ENCODE measurements around the gene RCE1.

The RCE1 gene

DNA sequence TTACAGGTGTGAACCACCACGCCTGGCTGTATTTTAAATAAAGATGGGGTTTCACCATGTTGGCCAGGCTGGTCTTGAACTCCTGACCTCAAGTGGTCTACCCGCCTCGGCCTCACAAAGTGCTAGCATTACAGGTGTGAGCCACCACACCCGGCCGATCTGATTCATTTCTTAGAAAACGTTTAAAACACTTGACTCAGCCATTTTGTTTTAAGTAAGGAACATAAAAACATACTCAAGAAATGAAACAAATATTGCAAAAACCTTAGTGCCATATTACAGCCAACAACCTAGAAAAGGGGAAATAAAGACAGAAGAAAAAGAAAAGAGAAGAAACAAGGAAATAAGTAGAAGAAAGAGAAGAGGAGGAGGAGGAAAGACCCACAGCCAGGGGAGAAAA is 31.0 kb downstream of the RCE1 start:
- H3K9ac ChIP-seq (ENCODE audit: low read length): no peak overlapping the region
- no peak for DNase-seq
- 89% methylated on average over 4 of the region's 6 CpGs for WGBS

DNA sequence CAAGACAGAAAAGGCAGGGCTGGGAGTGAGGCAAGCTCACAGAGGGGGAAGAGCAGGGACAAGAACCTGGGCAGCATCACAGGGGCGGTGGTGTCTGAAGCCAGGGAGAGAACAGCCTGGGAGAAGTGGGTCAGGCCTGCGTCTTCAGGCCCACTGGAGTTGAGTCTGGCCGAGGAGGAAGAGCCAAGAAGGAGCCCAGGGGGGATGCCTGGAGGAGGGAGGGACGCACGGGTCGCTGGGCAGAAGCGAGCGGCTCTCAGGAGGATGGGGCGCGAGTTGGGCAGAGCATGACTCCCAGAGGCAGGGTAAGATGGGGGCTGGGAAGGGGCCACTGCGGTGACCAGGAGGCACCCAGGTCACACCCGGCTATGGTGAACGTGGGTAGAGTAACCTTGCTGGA is 32.1 kb downstream of the RCE1 start:
- no peak overlapping the region for H4K91ac ChIP-seq (ENCODE audit: low read length)

More for the DNA sequence above, 31.0 kb downstream of the RCE1 start:
- no peak overlapping the region for H4K8ac ChIP-seq (ENCODE audit: low read length)
- H3K27me3 ChIP-seq (ENCODE audit: control insufficient read depth in 1 of 2, insufficient read depth in 1 of 2, low read length in 2 of 2): no peaks in the 10 kb centered on the region
- H3K18ac ChIP-seq (ENCODE audit: low read depth in 1 of 2, low read length in 2 of 2): no peak overlapping the region
- no peak overlapping the region for H2BK120ac ChIP-seq (ENCODE audit: low read depth, low read length)
- H3K36me3 ChIP-seq (ENCODE audit: control insufficient read depth in 1 of 2, insufficient read depth in 2 of 2, low read depth in 1 of 2, low read length in 2 of 2): peaks cover 14 to 25% of the 10 kb centered on the region in 2 experiments
- peaks cover 15% of the 10 kb centered on the region for H3K79me1 ChIP-seq (replicated peaks; ENCODE audit: low read length, poor library complexity, severe bottlenecking)
- H4K91ac ChIP-seq (ENCODE audit: low read length): no peak overlapping the region
- H3K4me3 ChIP-seq (ENCODE audit: insufficient read depth in 1 of 2, low read depth in 1 of 2, low read length in 2 of 2): no peak overlapping the region
- peaks cover 8% of the 10 kb centered on the region for H3K4me1 ChIP-seq (ENCODE audit: control insufficient read depth, insufficient read depth, low read depth, low read length)
- H2AK5ac ChIP-seq (ENCODE audit: low read length, severe bottlenecking): no peak overlapping the region
- no peak overlapping the region for H3K4me2 ChIP-seq (ENCODE audit: low read length, poor library complexity, severe bottlenecking)
- H3K14ac ChIP-seq (ENCODE audit: low read length in 2 of 2): no peak overlapping the region
- no peak overlapping the region for H2BK5ac ChIP-seq (ENCODE audit: low read depth, low read length, poor library complexity, severe bottlenecking)
- H2AFZ ChIP-seq (ENCODE audit: low read depth, low read length): no peak overlapping the region
- H3K9me3 ChIP-seq (ENCODE audit: control insufficient read depth, low read length): no peaks in the 10 kb centered on the region
- no peak overlapping the region for H2BK12ac ChIP-seq (ENCODE audit: low read length in 2 of 2)
- no peak overlapping the region for H3K4ac ChIP-seq (ENCODE audit: low read depth in 1 of 2, low read length in 2 of 2)
- H3K27ac ChIP-seq (ENCODE audit: low read length, poor library complexity, severe bottlenecking): no peak overlapping the region
- H2BK15ac ChIP-seq (ENCODE audit: low read depth, poor library complexity, severe bottlenecking): no peak overlapping the region
- no peak overlapping the region for H3K23ac ChIP-seq (ENCODE audit: low read length in 2 of 2)

DNA sequence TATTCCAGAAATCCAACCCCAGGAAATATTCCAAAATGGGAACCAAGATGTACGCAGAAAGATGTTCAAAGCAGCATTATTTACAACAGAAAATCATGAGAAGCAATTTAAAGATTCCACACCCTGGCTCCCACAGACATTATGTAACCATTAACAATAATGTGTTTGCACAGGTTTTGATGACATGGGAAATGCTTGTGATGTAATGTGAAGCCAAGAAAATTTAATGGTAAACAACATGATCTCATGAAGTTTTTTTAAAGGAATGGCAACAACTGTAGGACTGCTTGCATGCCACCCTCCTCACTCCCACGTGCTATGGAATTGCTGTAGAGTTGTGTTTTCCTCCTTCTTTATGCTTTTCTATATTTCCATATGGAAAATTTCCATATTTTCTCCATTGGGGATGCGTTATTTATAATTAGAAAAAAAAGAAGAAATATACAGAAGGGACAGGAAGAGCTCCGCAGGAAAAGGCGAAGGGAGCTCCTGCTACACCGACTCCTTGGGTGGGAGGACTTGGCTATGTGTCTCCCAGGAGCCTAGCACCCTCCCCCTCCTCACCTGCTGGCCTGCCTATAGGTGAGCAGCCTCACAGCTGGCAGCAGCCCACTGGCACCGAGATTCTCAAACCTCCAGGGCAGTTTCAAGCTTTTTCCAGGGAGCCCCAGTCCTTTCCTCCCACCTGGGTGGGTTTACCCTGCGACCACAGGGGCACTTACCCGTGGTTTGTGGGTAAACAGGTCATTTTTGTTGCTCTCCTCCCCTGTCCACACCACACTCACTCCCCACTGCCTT is 34.5 kb downstream of the RCE1 start:
- H2AFZ ChIP-seq (ENCODE audit: low read depth, low read length): no peak overlapping the region
- no peak overlapping the region for H3K4me3 ChIP-seq (ENCODE audit: insufficient read depth in 1 of 2, low read depth in 1 of 2, low read length in 2 of 2)
- no peak overlapping the region for H2BK12ac ChIP-seq (ENCODE audit: low read length in 2 of 2)
- peaks cover 0 to 3% of the 10 kb centered on the region in 2 experiments for H3K36me3 ChIP-seq (ENCODE audit: control insufficient read depth in 1 of 2, insufficient read depth in 2 of 2, low read depth in 1 of 2, low read length in 2 of 2)
- no peak overlapping the region for H3K23ac ChIP-seq (ENCODE audit: low read length in 2 of 2)
- no peak overlapping the region for H3K27ac ChIP-seq (ENCODE audit: low read length, poor library complexity, severe bottlenecking)
- no peak overlapping the region for H3K18ac ChIP-seq (ENCODE audit: low read depth in 1 of 2, low read length in 2 of 2)
- no peak overlapping the region for H2BK5ac ChIP-seq (ENCODE audit: low read depth, low read length, poor library complexity, severe bottlenecking)
- H3K4me2 ChIP-seq (ENCODE audit: low read length, poor library complexity, severe bottlenecking): no peak overlapping the region
- H4K8ac ChIP-seq (ENCODE audit: low read length): no peak overlapping the region
- peaks cover 24% of the 10 kb centered on the region for H3K4me1 ChIP-seq (ENCODE audit: control insufficient read depth, insufficient read depth, low read depth, low read length)
- H3K27me3 ChIP-seq (ENCODE audit: control insufficient read depth in 1 of 2, insufficient read depth in 1 of 2, low read length in 2 of 2): peaks cover 0 to 4% of the 10 kb centered on the region in 2 experiments
- H2BK120ac ChIP-seq (ENCODE audit: low read depth, low read length): no peak overlapping the region
- H3K4ac ChIP-seq (ENCODE audit: low read depth in 1 of 2, low read length in 2 of 2): no peak overlapping the region
- H3K9me3 ChIP-seq (ENCODE audit: control insufficient read depth, low read length): no peaks in the 10 kb centered on the region
- no peak overlapping the region for H2AK5ac ChIP-seq (ENCODE audit: low read length, severe bottlenecking)
- no peak overlapping the region for H3K9ac ChIP-seq (ENCODE audit: low read length)
- H4K91ac ChIP-seq (ENCODE audit: low read length): no peak overlapping the region
- WGBS: 92% methylated on average over 8 of the region's 9 CpGs
- H3K79me1 ChIP-seq (replicated peaks; ENCODE audit: low read length, poor library complexity, severe bottlenecking): peaks cover 26% of the 10 kb centered on the region
- H3K14ac ChIP-seq (ENCODE audit: low read length in 2 of 2): no peak overlapping the region
- H2BK15ac ChIP-seq (ENCODE audit: low read depth, poor library complexity, severe bottlenecking): peak overlapping the region; percentile 31
- no peak for DNase-seq

More for the DNA sequence above, 32.1 kb downstream of the RCE1 start:
- H2BK12ac ChIP-seq (ENCODE audit: low read length in 2 of 2): no peak overlapping the region
- no peak overlapping the region for H2AFZ ChIP-seq (ENCODE audit: low read depth, low read length)
- H2BK120ac ChIP-seq (ENCODE audit: low read depth, low read length): no peak overlapping the region
- H3K27me3 ChIP-seq (ENCODE audit: control insufficient read depth in 1 of 2, insufficient read depth in 1 of 2, low read length in 2 of 2): no peaks in the 10 kb centered on the region
- no peak overlapping the region for H3K18ac ChIP-seq (ENCODE audit: low read depth in 1 of 2, low read length in 2 of 2)
- no peaks in the 10 kb centered on the region for H3K9me3 ChIP-seq (ENCODE audit: control insufficient read depth, low read length)
- H3K4me3 ChIP-seq (ENCODE audit: insufficient read depth in 1 of 2, low read depth in 1 of 2, low read length in 2 of 2): no peak overlapping the region
- H2BK15ac ChIP-seq (ENCODE audit: low read depth, poor library complexity, severe bottlenecking): no peak overlapping the region
- peaks cover 8% of the 10 kb centered on the region for H3K4me1 ChIP-seq (ENCODE audit: control insufficient read depth, insufficient read depth, low read depth, low read length)
- WGBS: 91% methylated on average over 12 of the region's 13 CpGs
- H3K9ac ChIP-seq (ENCODE audit: low read length): no peak overlapping the region
- H3K23ac ChIP-seq (ENCODE audit: low read length in 2 of 2): no peak overlapping the region
- no peak overlapping the region for H2BK5ac ChIP-seq (ENCODE audit: low read depth, low read length, poor library complexity, severe bottlenecking)
- DNase-seq: no peak
- no peak overlapping the region for H3K4ac ChIP-seq (ENCODE audit: low read depth in 1 of 2, low read length in 2 of 2)
- H3K36me3 ChIP-seq (ENCODE audit: control insufficient read depth in 1 of 2, insufficient read depth in 2 of 2, low read depth in 1 of 2, low read length in 2 of 2): peaks cover 2 to 17% of the 10 kb centered on the region in 2 experiments
- no peak overlapping the region for H4K8ac ChIP-seq (ENCODE audit: low read length)
- no peak overlapping the region for H2AK5ac ChIP-seq (ENCODE audit: low read length, severe bottlenecking)
- no peak overlapping the region for H3K4me2 ChIP-seq (ENCODE audit: low read length, poor library complexity, severe bottlenecking)
- H3K14ac ChIP-seq (ENCODE audit: low read length in 2 of 2): no peak overlapping the region
- H3K79me1 ChIP-seq (replicated peaks; ENCODE audit: low read length, poor library complexity, severe bottlenecking): peaks cover 20% of the 10 kb centered on the region
- H3K27ac ChIP-seq (ENCODE audit: low read length, poor library complexity, severe bottlenecking): no peak overlapping the region

- H3K4me1 ChIP-seq (ENCODE audit: control insufficient read depth, insufficient read depth, low read depth, low read length): peaks cover 30% of the 10 kb centered on the region
- no peak overlapping the region for H3K14ac ChIP-seq (ENCODE audit: low read length in 2 of 2)
- H2BK12ac ChIP-seq (ENCODE audit: low read length in 2 of 2): no peak overlapping the region
- no peak overlapping the region for H2AFZ ChIP-seq (ENCODE audit: low read depth, low read length)
- no peak overlapping the region for H2AK5ac ChIP-seq (ENCODE audit: low read length, severe bottlenecking)
- H3K27me3 ChIP-seq (ENCODE audit: control insufficient read depth in 1 of 2, insufficient read depth in 1 of 2, low read length in 2 of 2): peaks cover 0 to 4% of the 10 kb centered on the region in 2 experiments
- DNase-seq: no peak
- 89% methylated on average over 12 of the region's 12 CpGs for WGBS
- no peak overlapping the region for H2BK5ac ChIP-seq (ENCODE audit: low read depth, low read length, poor library complexity, severe bottlenecking)
- H3K36me3 ChIP-seq (ENCODE audit: control insufficient read depth in 1 of 2, insufficient read depth in 2 of 2, low read depth in 1 of 2, low read length in 2 of 2): peaks cover 0 to 3% of the 10 kb centered on the region in 2 experiments
- peak overlapping the region; percentile 38 for H3K9ac ChIP-seq (ENCODE audit: low read length)
- no peak overlapping the region for H3K23ac ChIP-seq (ENCODE audit: low read length in 2 of 2)
- H2BK15ac ChIP-seq (ENCODE audit: low read depth, poor library complexity, severe bottlenecking): peak overlapping the region; percentile 31
- H3K9me3 ChIP-seq (ENCODE audit: control insufficient read depth, low read length): no peaks in the 10 kb centered on the region
- H3K4ac ChIP-seq (ENCODE audit: low read depth in 1 of 2, low read length in 2 of 2): no peak overlapping the region
- no peak overlapping the region for H3K4me3 ChIP-seq (ENCODE audit: insufficient read depth in 1 of 2, low read depth in 1 of 2, low read length in 2 of 2)
- no peak overlapping the region for H3K27ac ChIP-seq (ENCODE audit: low read length, poor library complexity, severe bottlenecking)
- peaks cover 26% of the 10 kb centered on the region for H3K79me1 ChIP-seq (replicated peaks; ENCODE audit: low read length, poor library complexity, severe bottlenecking)
- H3K18ac ChIP-seq (ENCODE audit: low read depth in 1 of 2, low read length in 2 of 2): no peak overlapping the region
- H4K91ac ChIP-seq (ENCODE audit: low read length): no peak overlapping the region
- no peak overlapping the region for H4K8ac ChIP-seq (ENCODE audit: low read length)
- H3K4me2 ChIP-seq (ENCODE audit: low read length, poor library complexity, severe bottlenecking): no peak overlapping the region
- H2BK120ac ChIP-seq (ENCODE audit: low read depth, low read length): no peak overlapping the region
Observed at GRCh38 chr11:66878474-66878873, 35.2 kb downstream of the RCE1 start.
